ENCODE measurements around the gene DPY19L2.

Gene DPY19L2

DNA sequence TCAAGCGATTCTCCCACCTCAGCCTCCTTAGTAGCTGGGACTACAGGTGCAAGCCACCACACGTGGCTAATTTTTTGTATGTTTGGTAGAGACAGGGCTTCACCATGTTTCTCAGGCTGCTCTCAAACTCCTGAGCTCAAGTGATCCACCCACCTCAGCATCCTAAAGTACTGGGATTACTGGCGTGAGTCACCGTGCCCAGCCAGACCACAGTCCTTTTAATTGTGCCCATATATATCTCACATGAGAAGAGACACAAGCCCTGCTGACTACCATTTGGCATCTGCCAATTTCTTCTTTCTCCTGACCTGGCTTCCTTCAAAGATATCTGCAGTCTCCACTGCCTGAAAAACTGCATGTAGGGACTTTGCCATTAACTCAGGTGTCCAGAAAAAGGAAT, 142.5 kb downstream of the DPY19L2 start:
- DNase-seq (ENCODE audit: low spot score) = no peak

DNA sequence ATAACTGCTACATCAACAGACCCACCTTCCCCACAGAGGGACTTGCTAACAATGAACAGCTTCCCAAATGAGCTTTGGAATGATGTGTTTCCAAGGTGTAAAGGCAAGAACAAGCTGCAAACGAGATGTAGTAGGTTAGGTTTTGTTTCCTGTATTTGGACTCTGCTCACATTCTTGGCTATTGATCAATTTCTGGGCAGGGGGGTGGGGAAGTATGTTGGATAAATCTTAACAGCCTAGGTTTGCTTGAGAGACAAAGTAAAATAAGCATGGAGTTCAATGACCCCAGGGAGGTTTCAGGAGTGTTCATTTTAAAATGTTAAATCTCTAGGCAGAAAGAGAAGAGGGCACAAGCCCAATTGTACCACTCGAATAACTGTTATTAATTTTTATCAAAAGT, 146.6 kb downstream of the DPY19L2 start:
- no peak for DNase-seq (ENCODE audit: low spot score)
